NOMO-1 treated with dmso at 0.1 percent for 144 hours (cell line): ENCODE results near the gene PTMS.
"Not testable (repeated sequence)": the region's sequence is repeated elsewhere in the genome, so short reads cannot be mapped to it uniquely, and the experiment has no call there.

Experiments used
- DNase-seq: peaks from one replicate; lab custom pipeline; 2025; ENCODE audit not compliant: unreplicated experiment; lab: John Stamatoyannopoulos, UW

Gene PTMS, protein sequence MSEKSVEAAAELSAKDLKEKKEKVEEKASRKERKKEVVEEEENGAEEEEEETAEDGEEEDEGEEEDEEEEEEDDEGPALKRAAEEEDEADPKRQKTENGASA

DNA sequence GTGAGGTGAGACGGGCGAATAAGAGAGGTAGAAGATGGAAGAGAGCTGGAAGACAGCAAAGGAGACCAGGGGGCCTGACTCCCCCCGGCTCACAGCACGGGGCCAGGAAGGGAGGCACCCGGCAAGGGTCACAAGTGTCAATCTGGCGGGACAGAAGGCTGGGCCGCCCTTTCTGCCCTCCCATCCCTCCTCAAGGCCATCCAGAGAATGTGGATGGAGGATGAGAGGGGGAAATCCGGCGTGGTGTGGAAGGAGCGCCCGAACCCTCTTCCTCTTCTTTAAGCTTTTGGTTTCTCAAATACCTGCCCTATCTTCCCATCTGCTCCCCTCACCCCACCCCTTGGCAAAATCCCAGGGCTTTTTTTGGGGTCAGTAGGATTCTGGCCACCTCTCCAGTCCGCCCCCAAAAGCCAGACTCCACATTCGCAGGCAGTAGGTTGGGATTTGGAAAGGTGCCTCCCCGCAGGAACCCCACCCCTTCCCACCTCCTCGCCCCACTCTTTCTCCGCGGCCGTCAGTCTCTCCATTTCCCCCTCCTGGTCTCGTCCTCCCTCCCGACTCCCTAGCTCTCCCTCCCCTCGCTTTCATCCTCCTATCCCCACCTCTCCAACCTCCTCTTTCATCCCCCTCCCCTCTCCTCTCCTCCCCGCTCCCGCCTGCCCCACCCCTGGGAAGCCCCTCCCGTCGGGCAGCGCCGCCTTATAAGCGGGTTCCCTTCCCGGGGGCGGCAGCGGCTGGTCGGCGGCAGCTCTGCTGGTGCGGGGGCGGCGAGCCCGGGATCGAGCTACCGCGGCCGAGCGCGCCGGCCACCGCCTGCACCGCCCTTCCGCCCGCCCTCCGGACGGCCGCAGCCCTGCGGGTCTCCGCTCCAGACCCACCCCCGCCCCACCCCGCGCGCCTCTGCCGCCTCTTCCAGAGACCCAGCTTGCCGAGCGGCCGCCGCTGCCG is at the start of gene PTMS:
PTMS (plus strand) TSS at position 730 of the 948 bp plus-strand sequence. CDS start 343 bp downstream, outside the sequence.
- no peak for DNase-seq

DNA sequence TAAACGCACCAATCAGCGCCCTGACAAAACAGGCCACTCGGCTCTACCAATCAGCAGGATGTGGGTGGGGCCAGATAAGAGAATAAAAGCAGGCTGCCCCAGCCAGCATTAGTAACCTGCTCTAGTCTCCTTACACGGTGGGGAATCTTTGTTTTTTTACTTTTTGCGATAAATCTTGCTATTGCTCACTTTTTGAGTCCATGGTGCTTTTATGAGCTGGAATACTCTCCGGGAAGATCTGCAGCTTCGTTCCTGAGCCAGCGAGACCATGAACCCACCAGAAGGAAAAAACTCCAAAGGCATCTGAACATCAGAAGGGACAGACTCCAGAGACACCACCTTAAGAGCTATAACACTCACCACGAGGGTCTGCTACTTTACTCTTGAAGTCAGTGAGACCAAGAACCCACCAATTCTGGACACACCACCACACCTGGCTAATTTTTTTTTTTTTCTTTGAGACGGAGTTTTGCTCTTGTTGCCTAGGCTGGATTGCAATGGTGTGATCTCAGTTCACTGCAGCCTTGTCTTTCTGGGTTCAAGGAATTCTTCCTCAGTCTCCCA is 49.2 kb upstream of the PTMS start:
- no peak for DNase-seq

DNA sequence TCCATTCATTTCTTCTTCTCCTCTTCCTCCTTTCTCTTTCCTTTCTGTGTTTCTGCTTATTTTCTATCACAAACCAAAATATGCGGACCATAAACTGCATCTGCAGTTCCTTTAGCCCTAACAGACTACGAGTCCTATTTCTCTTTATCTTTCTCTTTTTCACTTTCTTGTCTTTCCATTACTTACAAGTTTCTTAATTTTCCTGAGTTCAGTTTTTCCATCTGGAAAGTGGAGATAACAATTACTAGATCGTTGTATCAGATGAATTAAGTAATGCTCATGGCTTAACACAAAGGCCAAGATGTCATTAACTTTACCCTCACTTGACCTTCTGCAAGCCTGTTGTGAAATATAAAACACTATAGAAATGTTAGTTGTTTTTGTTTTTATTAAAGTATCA is 43.3 kb upstream of the PTMS start:
- DNase-seq = no peak

DNA sequence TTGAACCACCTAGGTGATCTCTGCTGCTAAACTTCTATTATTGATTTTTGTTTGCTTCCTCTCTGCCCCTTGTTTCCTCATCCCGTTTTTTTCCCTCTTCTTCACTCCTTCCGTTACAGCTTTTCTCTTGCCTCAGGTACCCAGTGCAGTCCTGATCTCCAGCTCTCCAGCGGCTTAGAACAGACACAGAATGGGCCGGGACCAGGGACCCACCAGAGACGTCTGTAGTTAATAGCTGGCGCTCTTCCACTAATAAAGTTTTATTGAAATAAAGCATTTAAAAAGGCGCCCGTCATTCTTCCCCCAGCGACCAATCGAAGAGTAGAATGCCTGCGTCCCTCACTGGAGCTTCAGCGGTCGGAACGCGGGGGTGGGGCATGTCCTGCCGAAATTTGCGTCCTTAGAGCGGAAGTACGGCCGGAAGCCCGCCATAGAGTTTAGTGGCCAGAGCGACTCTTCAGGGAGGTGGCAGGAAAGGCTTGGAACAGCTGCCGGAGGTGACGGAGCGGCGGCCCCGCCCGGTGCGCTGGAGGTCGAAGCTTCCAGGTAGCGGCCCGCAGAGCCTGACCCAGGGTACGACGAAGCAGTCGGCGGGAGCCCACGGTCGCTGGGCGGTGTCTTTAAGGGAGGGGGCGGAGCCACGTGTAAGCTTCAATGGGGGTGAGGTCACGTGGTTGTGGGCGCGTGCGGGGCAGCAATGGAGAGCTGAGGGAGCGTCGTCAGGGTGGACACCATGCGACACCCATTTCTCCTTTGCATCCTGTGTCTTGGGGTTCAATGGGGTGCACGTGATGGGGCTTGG is 42.4 kb upstream of the PTMS start, which contains the start of gene COPS7A:
COPS7A (plus strand) TSS at position 440 of the 802 bp plus-strand sequence. CDS start 611 bp downstream, outside the sequence.
- peak; percentile 100 for DNase-seq

DNA sequence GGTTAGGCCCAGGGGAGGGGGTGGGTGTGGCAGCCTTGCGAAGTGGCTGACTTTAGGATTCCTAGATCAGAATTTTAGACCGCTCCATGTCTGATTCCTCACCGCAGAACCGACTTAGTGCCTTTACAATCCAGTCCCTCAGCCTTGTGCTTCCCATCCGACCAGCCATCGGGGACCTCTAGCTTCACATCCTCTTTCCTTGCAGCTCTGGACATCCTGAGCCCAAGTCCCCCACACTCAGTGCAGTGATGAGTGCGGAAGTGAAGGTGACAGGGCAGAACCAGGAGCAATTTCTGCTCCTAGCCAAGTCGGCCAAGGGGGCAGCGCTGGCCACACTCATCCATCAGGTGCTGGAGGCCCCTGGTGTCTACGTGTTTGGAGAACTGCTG is 41.8 kb upstream of the PTMS start:
- DNase-seq = peak; percentile 58

DNA sequence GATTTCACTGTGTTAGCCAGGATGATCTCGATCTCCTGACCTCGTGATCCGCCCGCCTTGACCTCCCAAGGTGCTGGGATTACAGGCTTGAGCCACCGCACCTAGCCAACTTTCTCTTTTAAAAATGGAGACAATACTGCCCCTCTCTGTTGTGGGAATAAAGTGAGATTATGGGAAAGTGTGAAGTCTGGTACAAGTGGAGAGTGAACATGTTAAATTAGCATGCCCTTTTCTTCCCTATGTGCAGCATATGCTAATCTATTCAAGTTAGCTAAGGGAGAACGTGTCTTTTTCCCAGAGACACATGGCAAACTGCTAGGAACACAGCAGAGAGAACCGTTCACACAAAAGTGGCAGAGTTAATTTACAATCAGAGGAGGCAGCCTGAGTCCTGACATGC is 40.8 kb upstream of the PTMS start:
- DNase-seq = no peak

DNA sequence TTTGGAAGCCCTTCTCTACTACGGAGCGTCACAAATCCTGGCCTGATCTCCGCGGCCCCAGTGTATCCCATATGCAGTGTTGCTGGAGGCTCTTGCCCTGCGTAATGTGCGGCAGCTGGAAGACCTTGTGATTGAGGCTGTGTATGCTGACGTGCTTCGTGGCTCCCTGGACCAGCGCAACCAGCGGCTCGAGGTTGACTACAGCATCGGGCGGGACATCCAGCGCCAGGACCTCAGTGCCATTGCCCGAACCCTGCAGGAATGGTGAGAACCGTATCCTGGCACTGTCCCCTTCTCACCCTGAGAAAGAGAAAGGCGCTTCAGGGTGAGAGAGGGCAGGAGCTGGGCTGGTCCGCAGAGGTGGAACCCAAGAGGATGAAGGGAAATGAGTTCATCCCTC is 37.0 kb upstream of the PTMS start:
- DNase-seq = no peak

DNA sequence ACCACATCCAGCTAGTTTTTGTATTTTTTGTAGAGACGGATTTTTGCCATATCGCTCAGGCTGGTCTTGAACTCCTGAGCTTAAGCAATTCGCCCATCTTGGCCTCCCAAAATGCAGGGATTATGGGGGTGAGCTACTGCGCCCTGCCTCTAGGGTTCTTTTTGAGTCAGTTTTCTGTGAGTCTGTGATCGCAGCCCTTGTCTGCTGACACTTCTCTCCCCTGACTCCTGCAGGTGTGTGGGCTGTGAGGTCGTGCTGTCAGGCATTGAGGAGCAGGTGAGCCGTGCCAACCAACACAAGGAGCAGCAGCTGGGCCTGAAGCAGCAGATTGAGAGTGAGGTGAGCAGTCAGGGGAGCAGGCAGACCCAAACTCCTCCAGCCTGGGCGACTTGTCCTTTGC is 36.0 kb upstream of the PTMS start:
- DNase-seq = no peak

DNA sequence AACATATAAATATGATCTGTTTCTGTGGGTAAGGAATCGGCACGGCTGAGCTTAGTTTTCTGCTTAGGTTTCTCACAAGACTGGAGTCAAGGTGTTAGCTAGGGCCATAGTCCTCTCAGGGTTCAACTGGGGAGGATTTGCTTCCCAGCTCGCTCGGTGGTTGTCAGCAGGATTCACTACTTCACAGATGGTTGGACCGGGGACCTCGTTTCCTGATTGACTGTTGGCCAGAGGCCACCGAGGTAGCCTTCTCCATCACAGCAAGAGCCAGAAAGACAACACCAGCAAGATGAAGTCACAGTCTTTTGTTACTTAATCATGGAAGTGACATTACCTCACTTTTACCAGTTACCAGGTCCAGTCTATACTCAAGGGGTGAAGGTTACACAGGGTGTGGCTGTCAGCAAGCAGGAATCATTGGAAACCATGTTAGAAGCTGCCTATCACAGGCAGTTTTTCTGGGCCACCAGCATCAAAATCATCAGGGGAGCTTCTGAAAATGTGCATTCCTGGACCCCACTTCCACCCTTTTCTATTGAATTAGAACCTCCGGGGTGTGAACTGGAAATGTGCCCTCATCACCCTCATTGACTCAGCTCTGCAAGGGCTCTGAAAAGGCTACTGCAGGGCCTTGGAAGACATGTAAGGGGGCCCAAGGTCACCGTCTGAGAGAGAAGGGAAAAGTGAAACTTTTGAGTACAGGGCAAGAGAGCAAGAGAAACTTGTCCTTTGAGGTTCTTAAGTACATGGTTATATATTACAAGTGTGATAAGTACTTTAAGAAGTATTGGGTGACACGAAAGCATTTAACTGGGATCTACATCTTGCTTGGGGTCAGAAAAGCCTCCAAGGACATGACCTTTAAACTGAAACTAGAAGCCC is 31.4 kb upstream of the PTMS start:
- DNase-seq = no peak

DNA sequence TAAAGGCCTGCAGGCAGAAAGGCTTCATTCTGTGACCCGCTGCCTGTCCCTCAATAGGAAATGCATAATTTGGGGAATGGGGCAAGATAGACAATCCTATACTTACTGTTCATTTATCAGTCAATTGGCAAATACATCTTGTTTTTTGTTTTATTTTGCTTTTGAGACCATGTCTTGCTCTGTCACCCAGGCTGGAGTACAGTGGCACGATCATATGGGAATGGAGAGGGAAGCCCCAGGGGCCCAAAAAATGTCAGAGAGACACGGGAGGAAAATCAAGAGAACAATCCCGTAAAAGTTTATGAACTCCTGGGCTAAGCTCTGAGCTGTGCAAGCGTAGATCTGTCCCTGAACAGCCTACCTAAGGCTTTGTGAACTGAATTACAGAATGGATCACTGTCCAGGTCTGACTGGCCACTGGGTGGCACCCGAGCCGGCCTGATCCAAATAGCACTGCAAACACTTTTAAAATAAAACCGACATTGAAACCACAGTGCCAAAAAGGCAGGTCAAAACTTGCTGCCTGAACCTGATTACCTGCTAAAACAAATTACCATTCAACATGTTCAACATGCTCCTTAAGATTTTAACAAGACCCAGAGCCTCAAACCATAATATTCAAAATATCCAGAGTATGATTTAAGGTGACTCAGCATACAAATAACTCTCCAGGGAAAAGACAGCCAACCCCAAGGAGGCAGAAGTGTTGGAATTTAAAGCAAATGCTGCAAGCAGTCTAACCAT is 30.5 kb upstream of the PTMS start:
- DNase-seq = peak; percentile 12

DNA sequence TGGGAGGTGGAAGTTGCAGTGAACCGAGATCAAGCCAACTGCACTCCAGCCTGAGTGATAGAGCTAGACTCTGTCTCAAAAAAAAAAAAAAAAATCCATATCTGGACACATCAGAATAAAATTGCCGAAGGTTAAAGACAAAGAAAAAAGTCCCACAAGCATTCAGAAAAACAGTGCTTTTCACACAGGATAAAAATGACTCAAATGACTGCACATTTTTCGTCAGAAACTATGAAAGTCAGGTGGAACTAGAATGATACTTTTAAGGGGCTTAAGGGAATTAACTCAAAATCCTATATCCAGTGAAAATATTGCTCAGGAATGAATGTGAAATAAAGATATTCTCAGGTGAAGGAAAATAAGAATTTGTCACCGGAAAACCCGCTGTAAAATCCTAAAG is 29.4 kb upstream of the PTMS start:
- DNase-seq = no peak

DNA sequence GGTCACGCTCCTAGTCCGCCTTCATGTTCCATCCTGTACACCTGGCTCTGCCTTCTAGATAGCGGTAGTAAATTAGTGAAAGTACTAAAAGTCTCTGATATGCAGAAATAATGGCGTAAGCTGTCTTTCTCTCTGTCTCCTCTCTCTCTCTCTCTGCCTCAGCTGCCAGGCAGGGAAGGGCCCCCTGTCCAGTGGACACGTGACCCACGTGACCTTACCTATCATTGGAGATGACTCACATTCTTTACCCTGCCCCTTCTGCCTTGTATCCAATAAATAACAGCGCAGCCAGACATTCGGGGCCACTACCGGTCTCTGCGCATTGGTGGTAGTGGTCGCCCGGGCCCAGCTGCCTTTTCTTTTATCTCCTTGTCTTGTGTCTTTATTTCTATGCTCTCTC is 24.1 kb upstream of the PTMS start:
- DNase-seq = not testable (repeated sequence)

DNA sequence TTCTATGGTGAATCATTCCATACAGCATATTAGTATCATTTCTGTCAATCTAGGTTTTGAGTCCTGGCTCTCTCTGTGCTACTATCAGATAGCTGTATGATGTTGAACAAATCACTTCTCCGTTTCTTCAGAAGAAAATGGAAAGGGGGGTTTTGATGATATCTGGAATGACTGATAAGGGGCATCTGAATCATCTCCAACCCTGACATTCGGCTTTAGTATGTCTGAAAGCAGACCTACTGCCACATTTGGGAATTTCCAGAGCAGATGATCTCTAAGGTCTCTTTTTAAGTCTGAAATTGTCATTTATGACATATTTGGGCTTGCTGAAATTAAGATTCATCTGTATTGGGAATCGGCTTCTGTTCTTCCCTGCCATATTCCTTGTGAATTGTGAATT is 23.3 kb upstream of the PTMS start:
- no peak for DNase-seq

DNA sequence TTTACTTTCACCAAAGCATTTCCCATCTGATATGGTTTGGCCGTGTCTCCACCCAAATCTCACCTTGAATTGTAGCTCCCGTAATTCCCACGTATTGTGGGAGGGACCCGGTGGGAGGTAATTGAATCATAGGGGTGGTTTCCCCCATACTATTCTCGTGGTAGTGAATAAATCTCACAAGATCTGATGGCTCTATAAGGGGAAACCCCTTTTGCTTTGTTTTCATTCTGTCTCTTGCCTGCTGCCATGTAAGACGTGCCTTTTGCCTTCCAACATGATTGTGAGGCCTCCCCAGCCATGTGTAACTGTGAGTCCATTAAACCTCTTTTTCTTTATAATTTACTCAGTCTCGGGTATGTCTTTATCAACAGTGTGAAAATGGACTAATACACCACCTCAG is 22.9 kb upstream of the PTMS start:
- DNase-seq = not testable (repeated sequence)

DNA sequence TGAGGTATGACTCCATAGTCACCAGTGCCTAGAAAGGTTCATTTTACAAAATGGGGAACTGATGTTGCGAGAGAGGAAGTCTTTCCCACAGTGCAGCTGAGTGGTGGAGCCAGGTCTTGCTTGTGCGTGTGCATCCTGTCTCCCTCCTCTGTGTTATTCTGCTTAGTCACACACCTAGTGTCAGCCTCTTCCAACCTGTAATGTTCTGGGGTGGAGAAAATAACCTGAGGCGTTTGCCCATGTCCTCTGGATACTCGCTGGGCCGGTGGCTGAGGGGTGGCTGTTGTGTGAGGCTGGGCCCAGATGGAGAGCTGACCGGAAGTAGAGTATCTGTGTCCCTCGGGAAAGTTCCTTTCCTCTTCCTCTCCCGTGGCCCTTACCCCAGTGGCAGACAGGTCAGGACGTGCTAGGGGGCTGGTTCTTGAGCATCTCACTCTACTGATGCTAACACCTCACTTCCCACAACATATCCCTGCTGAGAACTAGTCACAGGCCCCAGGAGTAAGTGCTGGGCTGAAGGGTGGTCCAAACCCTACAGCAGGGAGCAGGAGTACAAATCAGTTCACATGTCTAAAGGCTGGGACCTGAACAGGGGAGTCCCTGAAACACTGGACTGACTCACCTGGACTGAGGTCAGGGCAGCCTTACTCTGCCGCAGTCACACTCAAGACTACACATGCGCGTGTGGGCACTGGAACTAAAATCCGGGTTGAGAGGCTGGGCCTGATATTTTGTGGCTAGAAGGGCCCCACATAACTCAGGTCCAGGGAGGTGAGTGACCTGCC is 20.2 kb upstream of the PTMS start:
- peak; percentile 89 for DNase-seq

DNA sequence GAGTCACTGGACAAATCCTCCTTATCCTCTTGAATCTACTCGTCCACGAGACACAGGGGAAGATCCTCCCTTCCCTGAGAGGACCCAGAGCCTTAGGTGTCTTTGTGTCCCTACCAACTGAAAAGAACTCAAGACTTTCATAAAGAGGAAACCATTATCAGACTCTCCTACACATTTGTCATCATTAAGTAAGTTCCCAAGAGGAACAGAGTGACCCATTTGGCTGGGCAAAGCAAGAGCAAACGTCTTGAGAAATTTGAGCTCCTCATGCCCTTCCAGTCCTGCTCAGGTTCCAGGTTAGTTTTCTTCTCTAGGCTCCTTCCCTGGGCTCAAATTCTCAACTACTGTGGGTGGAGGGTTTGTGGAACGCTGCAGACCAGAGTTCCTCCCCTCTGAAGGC is 18.9 kb upstream of the PTMS start:
- DNase-seq = no peak

DNA sequence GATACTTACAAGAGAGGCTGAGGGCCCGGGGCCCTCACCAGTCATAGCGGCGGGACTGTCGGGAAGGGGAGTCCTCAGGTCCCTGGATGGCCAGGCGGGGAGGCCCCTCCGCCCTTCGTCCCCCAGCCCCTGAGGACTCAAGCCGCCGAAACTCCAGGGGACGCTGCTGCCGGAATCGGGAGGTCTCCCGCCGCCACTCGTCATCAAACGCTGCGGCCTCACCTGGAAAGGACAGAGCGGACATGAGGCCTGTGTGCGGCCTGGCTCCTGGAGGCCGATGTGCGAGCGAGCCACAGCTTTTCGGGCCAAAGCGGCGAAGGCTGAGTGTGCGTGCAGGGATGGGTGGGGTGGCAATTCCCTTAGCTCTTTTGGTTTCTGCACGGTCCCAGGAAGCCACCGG is 17.4 kb upstream of the PTMS start:
- no peak for DNase-seq

DNA sequence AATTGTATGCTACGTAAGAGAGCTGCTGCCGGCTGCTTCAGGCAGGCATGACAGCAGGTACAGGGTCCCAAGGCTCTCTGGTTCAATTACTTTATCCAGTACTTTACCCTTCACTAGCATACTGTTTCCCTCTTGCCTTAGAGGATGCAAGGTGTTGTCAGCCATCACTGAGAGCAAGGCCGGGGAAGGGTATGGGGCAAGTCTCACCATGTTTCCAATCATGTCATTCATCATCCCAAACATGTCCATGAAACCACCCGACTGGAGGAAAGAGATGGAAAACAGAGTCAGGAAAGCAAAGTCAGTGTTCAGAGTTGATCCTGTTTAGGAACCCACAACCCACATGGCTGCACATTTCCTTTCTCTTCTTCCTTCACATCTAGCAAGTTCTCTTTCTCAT is 15.7 kb upstream of the PTMS start:
- no peak for DNase-seq

DNA sequence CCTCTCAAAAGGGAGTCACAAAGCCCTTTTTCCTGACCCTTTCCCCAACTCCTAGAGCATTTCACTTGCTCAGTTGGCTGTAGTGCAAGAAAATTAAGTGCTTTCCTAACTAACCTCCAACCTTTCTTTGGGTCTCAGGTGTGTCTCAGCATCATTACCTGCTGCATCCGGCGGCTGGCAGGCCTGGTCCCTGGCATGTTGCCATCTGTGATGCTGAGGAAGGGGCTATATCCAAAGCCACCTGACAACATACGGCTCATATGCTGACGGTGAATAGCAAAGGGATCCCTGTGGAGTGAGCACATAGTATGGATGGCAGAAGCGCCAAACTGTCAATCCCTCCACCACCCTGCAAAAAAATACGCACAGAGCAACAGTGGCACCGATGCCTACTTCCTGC is 14.4 kb upstream of the PTMS start:
- no peak for DNase-seq
